ENCODE data around the gene COQ8B.
A peak's percentile ranks its signal among the peaks of the same experiment; 100 is the strongest.
"Not testable (repeated sequence)": the region's sequence is repeated elsewhere in the genome, so short reads cannot be mapped to it uniquely, and the experiment has no call there.

Gene COQ8B

DNA sequence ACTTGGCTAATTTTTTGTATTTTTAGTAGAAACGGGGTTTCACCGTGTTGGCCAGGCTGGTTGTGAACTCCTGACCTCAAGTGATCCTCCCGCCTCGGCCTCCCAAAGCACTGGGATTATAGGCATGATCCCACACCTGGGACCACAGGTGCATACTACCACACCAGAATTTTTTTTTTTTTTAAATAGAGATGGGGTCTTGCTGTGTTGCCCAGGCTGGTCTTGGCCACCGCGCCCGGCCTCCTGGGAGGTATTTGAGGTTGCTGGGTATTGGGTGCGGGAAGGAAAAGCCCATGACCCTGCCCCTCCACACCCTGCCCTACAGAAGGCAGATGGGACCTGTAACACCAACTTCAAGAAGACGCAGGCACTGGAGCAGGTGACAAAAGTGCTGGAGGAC is 20.0 kb upstream of the COQ8B start:
- Mint-ChIP-seq H3K4me3 (no peak overlapping the region), H3K9me3 (no peaks in the 10 kb centered on the region), H3K27ac (no peak overlapping the region), H3K36me3 (ENCODE audit: low read depth) (peaks cover 27% of the 10 kb centered on the region), H3K4me1 (ENCODE audit: low read depth) (peaks cover 3% of the 10 kb centered on the region), H3K27me3 (ENCODE audit: low read depth) (no peaks in the 10 kb centered on the region)
- DNase-seq (ENCODE audit: low spot score), result no peak

DNA sequence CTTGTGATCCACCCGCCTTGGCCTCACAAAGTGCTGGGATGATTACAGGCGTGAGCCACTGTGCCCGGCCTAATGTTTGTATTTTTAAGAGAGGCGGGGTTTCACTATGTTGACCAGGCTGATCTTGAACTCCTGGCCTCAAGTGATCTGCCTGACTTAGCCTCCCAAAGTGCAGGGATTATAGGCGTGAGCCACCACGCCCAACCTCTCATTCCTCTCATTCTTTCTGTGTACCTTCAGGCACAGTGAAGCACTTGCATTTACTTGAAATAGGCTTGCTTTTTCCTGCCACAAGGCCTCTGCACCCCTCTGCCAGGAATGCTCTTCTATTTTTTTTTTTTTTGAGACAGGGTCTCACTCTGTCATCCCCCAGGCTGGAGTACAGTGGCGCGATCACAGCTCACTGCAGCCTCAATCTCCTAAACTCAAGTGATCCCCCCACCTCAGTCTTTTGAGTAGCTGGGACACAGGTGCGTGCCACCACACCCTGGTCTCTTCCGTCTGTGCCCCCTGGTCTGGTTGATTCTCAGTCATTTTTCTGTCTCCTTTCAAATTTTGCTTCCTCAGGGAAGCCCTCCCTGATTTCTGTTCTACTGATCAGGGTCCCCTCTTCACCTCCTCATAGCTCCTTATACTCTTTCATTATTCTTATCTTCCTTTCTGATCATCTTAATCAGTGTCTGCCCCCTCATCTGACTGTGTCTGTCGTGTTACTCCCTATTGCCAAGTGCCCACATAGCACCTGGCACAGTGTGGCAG is 18.5 kb upstream of the COQ8B start:
- Mint-ChIP-seq H3K4me3 (no peak overlapping the region), H3K27ac (no peak overlapping the region), H3K4me1 (ENCODE audit: low read depth) (peaks cover 3% of the 10 kb centered on the region), H3K27me3 (ENCODE audit: low read depth) (no peaks in the 10 kb centered on the region), H3K36me3 (ENCODE audit: low read depth) (peaks cover 35% of the 10 kb centered on the region), H3K9me3 (no peaks in the 10 kb centered on the region)
- DNase-seq (ENCODE audit: low spot score), result no peak

DNA sequence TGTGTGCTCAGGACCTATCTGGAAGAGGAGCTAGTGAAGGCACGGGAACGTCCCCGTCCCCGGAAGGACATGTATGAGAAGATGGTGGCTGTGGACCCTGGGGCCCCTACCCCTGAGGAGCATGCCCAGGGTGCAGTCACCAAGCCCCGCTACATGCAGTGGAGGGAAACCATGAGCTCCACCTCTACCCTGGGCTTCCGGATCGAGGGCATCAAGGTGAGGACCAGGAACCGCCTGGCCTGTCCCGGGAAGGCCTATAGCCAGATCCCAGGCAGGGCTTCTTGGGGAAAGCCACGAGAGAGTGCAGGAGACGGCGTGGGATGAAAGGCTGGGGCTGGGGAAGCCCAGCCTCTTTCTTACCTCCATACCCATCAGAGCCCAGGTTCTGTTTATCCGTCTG is 16.5 kb upstream of the COQ8B start:
- Mint-ChIP-seq H3K27me3 (ENCODE audit: low read depth) (no peaks in the 10 kb centered on the region), H3K27ac (no peak overlapping the region), H3K4me1 (ENCODE audit: low read depth) (no peaks in the 10 kb centered on the region), H3K36me3 (ENCODE audit: low read depth) (peaks cover 34% of the 10 kb centered on the region), H3K4me3 (no peak overlapping the region), H3K9me3 (no peaks in the 10 kb centered on the region)
- no peak for DNase-seq (ENCODE audit: low spot score)

DNA sequence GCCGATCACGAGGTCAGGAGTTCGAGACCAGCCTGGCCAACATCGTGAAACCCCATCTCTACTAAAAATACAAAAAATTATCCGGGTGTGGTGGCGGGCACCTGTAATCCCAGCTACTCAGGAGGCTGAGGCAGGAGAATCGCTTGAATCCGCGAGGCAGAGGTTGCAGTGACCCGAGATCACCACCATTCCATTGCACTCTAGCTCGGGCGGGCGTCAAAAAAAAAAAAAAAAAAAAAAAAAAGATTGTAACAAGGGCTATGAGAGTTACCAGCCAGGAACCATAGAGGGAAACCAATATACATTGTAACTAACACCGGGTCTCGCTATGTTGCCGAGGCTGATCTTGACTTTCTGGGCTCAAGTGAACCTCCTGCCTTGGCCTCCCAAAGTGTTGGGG is 15.6 kb upstream of the COQ8B start:
- not testable (repeated sequence) for DNase-seq (ENCODE audit: low spot score); H3K27ac Mint-ChIP-seq; H3K27me3 Mint-ChIP-seq (ENCODE audit: low read depth); H3K9me3 Mint-ChIP-seq; H3K4me3 Mint-ChIP-seq; H3K4me1 Mint-ChIP-seq (ENCODE audit: low read depth)
- H3K36me3 Mint-ChIP-seq (ENCODE audit: low read depth), result peaks cover 30% of the 10 kb centered on the region

DNA sequence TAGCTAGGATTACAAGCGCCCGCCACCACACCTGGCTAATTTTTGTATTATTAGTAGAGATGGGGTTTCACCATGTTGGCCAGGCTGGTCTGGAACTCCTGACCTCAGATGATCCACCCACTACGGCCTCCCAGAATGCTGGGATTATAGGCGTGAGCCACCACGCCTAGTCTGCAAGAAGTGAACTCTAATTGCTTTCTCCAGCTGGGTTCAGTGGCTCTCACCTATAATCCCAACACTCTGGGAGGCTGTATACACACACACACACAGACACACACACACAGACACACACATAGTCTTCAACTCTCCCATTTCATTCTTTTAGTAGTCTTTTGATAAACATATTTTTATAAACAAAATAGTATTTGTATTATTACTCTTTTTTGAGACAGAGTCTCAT is 13.4 kb upstream of the COQ8B start:
- not testable (repeated sequence) for H3K9me3 Mint-ChIP-seq
- peaks cover 30% of the 10 kb centered on the region for H3K36me3 Mint-ChIP-seq (ENCODE audit: low read depth)

DNA sequence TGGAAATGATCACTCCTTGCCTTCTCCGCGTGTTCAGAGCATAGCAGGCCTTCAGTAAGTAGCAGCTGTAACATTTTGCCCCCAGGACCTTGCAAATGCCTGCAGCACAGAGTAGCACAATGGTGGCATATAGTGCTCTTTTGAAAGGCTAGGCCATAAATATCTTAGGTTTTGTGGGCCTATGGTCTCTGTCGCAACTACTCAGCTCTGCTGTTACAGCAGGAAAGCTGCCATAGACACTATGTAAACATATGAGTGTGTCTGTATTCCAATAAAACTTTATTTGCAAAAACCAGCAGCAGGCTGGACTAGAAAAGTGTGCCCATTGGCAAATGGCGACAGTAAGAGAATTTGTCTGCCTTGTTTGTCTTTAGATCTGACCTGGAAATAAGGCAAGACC is 9.6 kb upstream of the COQ8B start:
- peaks cover 38% of the 10 kb centered on the region for H3K36me3 Mint-ChIP-seq (ENCODE audit: low read depth)
- no peaks in the 10 kb centered on the region for H3K27me3 Mint-ChIP-seq (ENCODE audit: low read depth)
- no peak overlapping the region for H3K4me3 Mint-ChIP-seq
- no peak overlapping the region for H3K27ac Mint-ChIP-seq
- H3K9me3 Mint-ChIP-seq, result no peaks in the 10 kb centered on the region
- peaks cover 5% of the 10 kb centered on the region for H3K4me1 Mint-ChIP-seq (ENCODE audit: low read depth)
- DNase-seq (ENCODE audit: low spot score), result no peak

More for the DNA sequence above, 13.4 kb upstream of the COQ8B start:
- not testable (repeated sequence) for H3K4me1 Mint-ChIP-seq (ENCODE audit: low read depth); H3K27ac Mint-ChIP-seq; H3K4me3 Mint-ChIP-seq; DNase-seq (ENCODE audit: low spot score); H3K27me3 Mint-ChIP-seq (ENCODE audit: low read depth)

DNA sequence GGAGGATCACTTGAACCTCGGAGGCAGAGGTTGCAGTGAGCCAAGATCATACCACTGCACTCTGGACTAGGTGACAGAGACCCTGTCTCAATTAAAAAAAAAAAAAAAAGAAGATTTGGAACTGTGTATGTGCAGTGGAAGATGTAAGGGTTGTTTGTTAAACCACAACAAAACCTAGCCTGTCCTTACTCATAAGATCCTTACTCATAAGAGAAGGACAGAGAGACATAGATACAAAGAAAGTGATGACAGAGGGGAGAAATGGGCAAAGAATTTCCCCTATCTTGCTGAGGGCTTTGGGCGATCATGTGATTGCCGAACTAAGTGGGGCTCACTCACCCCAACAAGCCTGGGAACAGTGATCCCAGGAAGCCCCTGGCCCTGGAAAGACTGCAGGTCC is 8.2 kb upstream of the COQ8B start:
- no peaks in the 10 kb centered on the region for H3K27me3 Mint-ChIP-seq (ENCODE audit: low read depth)
- H3K4me3 Mint-ChIP-seq, result no peak overlapping the region
- H3K36me3 Mint-ChIP-seq (ENCODE audit: low read depth), result peaks cover 35% of the 10 kb centered on the region
- H3K4me1 Mint-ChIP-seq (ENCODE audit: low read depth), result peaks cover 17% of the 10 kb centered on the region
- DNase-seq (ENCODE audit: low spot score), result no peak
- H3K27ac Mint-ChIP-seq, result no peak overlapping the region
- no peaks in the 10 kb centered on the region for H3K9me3 Mint-ChIP-seq

DNA sequence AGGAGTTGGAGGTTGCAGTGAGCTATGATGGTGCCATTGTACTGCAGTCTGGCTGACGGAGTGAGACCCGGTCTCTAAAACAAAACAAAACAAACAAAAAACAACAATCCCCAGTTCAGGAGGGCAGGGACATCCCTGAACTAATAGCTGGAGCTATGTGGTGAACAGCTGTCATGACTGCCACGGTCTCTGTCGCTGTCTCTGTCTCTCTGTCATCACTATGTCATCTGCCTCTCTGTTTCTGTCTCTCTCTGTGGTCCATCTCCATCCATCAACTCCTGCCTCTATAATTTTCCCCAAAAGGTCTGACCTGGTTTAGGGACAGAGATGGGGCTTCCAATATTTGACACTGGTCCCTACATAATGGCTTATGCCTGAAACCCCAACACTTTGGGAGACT is 7.6 kb upstream of the COQ8B start:
- H3K9me3 Mint-ChIP-seq, result no peaks in the 10 kb centered on the region
- no peak for DNase-seq (ENCODE audit: low spot score)
- peaks cover 35% of the 10 kb centered on the region for H3K36me3 Mint-ChIP-seq (ENCODE audit: low read depth)
- no peak overlapping the region for H3K27ac Mint-ChIP-seq
- no peak overlapping the region for H3K4me3 Mint-ChIP-seq
- no peaks in the 10 kb centered on the region for H3K27me3 Mint-ChIP-seq (ENCODE audit: low read depth)
- H3K4me1 Mint-ChIP-seq (ENCODE audit: low read depth), result peaks cover 21% of the 10 kb centered on the region

DNA sequence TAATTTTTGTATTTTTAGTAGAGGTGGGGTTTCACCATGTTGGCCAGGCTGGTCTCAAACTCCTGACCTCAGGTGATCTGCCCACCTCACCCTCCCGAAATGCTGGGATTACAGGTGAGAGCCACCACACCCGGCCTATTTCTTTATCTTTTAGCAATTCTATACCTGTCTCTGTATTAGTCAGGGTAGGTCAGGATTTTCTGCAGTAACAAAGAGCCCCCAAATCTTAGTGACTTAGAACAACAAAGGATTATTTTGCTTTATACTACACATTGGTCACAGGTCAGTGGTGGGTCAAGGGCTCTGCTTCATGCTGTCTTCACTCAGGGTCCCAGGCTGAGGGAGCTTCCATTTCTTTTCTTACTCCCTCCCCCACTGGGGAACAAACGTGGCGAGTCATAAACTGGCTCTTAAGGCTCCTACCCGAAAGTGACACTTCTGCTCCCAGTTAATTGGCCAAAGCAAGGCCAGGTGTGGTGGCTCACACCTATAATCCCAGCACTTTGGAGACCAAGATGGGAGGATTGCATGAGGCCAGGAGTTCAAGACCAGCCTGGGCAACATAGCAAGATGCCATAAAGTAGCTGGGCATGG is 7.1 kb upstream of the COQ8B start:
- no peak for DNase-seq (ENCODE audit: low spot score)
- peaks cover 35% of the 10 kb centered on the region for H3K36me3 Mint-ChIP-seq (ENCODE audit: low read depth)
- no peaks in the 10 kb centered on the region for H3K27me3 Mint-ChIP-seq (ENCODE audit: low read depth)
- no peaks in the 10 kb centered on the region for H3K9me3 Mint-ChIP-seq
- H3K4me1 Mint-ChIP-seq (ENCODE audit: low read depth), result peaks cover 23% of the 10 kb centered on the region
- no peak overlapping the region for H3K4me3 Mint-ChIP-seq
- no peak overlapping the region for H3K27ac Mint-ChIP-seq

GRCh38 chr19:40721936-40722661 is 5.4 kb upstream of the COQ8B start:
- H3K27me3 Mint-ChIP-seq (ENCODE audit: low read depth), result no peaks in the 10 kb centered on the region
- H3K4me1 Mint-ChIP-seq (ENCODE audit: low read depth), result peaks cover 28% of the 10 kb centered on the region
- peaks cover 32% of the 10 kb centered on the region for H3K36me3 Mint-ChIP-seq (ENCODE audit: low read depth)
- H3K27ac Mint-ChIP-seq, result no peak overlapping the region
- no peak overlapping the region for H3K4me3 Mint-ChIP-seq
- DNase-seq (ENCODE audit: low spot score), result no peak
- no peaks in the 10 kb centered on the region for H3K9me3 Mint-ChIP-seq

GRCh38 chr19:40721140-40721486 is 4.4 kb upstream of the COQ8B start:
- Mint-ChIP-seq H3K36me3 (ENCODE audit: low read depth) (peaks cover 28% of the 10 kb centered on the region), H3K27ac (no peak overlapping the region), H3K4me1 (ENCODE audit: low read depth) (peaks cover 32% of the 10 kb centered on the region), H3K27me3 (ENCODE audit: low read depth) (no peaks in the 10 kb centered on the region), H3K9me3 (no peaks in the 10 kb centered on the region), H3K4me3 (peak overlapping the region; percentile 47)
- DNase-seq (ENCODE audit: low spot score), result no peak

DNA sequence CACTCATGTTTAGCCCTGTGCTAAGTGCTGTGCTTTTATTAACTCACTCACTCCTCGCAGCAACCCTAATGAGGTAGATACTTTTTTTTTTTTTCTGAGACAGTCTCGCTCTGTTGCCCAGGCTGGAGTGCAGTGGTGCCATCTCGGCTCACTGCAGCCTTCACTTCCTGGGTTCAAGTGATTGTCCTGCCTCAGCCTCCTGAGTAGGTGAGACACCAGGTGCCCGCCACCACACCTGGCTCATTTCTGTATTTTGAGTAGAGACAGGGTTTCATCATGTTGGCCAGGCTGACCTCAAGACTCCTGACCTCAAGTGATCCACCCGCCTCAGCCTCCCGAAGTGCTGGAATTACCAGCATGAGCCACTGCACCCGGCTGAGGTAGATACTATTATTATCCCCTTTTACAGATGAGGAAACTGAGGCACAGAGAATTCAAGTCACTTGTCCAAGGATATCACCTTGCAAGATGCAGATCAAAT is 2.8 kb upstream of the COQ8B start:
- Mint-ChIP-seq H3K9me3 (no peaks in the 10 kb centered on the region), H3K27ac (peak overlapping the region; percentile 65), H3K27me3 (ENCODE audit: low read depth) (no peaks in the 10 kb centered on the region), H3K4me1 (ENCODE audit: low read depth) (peaks cover 42% of the 10 kb centered on the region), H3K36me3 (ENCODE audit: low read depth) (peaks cover 24% of the 10 kb centered on the region), H3K4me3 (peak overlapping the region; percentile 85)
- DNase-seq (ENCODE audit: low spot score), result no peak

- H3K27ac Mint-ChIP-seq, result peak overlapping the region; percentile 52
- H3K36me3 Mint-ChIP-seq (ENCODE audit: low read depth), result peaks cover 21% of the 10 kb centered on the region
- DNase-seq (ENCODE audit: low spot score), result no peak
- H3K4me3 Mint-ChIP-seq, result peak overlapping the region; percentile 85
- no peaks in the 10 kb centered on the region for H3K27me3 Mint-ChIP-seq (ENCODE audit: low read depth)
- H3K9me3 Mint-ChIP-seq, result no peaks in the 10 kb centered on the region
- peaks cover 40% of the 10 kb centered on the region for H3K4me1 Mint-ChIP-seq (ENCODE audit: low read depth)
Observed at GRCh38 chr19:40718774-40719391, 2.2 kb upstream of the COQ8B start.
